ENCODE data around the gene ZNF277. TPM values are rescaled to one million over a fixed set of nuclear protein-coding genes. Genes with fewer than 3 reads are reported as not detected.
"Not testable (repeated sequence)": the region's sequence is repeated elsewhere in the genome, so short reads cannot be mapped to it uniquely, and the experiment has no call there.

The ZNF277 gene
- total and polyA plus RNA-seq, 8 donors, result 13.6 to 25.3 (median 19.6) TPM

DNA sequence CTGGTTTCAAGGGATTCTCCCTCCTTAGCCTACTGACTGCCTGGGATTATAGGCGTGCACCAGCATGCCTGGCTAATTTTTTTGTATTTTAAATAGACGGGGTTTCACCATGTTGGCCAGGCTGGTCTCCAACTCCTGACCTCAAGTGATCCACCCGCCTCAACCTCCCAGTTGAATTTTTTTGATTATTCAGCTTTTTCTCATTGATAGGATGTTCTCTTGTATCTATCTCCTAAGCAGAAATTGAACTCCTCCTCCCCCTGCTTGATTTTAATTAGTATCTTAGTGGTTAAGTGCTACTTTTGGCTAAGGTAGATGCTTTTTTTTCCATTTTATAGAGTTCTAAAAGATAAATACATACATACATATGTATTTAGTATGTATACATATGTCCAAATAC, 101.0 kb downstream of the ZNF277 start:
- WGBS, 2 donors, result 97 to 99% methylated on average over 3 of the region's 3 CpGs
- intact Hi-C loops (cut with DNase I), result no loop called here

DNA sequence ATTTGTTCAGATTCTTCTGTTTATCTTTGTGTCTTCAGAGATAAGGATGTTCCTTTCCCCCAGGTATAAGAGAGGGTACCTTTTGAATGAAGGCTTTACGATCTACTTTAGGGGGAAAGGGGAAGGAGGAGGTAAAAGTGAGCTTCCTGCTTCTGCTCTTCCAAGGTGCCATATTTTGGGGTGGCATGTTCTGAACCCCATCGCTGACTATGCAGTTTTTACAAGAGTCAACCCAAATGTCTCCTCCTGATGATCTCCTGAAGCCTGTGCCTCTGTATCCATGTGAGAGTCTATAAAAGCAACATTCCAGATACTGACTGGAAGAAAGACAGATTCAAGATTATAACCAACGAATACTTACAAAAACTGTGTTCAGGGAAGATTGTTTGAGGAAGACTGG, 102.5 kb downstream of the ZNF277 start:
- H3K4me1 ChIP-seq, result no peaks in the 10 kb centered on the region
- DNase-seq (no peak), FAIRE-seq (no peak), ATAC-seq (no peak)
- no peaks in the 10 kb centered on the region for H3K9me3 ChIP-seq
- H3K4me3 ChIP-seq, result no peak overlapping the region
- intact Hi-C loops (cut with DNase I), result no loop called here
- 97 to 99% methylated on average over 3 of the region's 3 CpGs for WGBS, 2 donors
- no peaks in the 10 kb centered on the region for H3K36me3 ChIP-seq
- TF ChIP-seq, protein P1, sequence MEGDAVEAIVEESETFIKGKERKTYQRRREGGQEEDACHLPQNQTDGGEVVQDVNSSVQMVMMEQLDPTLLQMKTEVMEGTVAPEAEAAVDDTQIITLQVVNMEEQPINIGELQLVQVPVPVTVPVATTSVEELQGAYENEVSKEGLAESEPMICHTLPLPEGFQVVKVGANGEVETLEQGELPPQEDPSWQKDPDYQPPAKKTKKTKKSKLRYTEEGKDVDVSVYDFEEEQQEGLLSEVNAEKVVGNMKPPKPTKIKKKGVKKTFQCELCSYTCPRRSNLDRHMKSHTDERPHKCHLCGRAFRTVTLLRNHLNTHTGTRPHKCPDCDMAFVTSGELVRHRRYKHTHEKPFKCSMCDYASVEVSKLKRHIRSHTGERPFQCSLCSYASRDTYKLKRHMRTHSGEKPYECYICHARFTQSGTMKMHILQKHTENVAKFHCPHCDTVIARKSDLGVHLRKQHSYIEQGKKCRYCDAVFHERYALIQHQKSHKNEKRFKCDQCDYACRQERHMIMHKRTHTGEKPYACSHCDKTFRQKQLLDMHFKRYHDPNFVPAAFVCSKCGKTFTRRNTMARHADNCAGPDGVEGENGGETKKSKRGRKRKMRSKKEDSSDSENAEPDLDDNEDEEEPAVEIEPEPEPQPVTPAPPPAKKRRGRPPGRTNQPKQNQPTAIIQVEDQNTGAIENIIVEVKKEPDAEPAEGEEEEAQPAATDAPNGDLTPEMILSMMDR (IDR thresholded peaks at IDR 0.05), result no peak
- no peaks in the 10 kb centered on the region for H3K27me3 ChIP-seq
- no peak overlapping the region for H3K27ac ChIP-seq

More for the DNA sequence above, 101.0 kb downstream of the ZNF277 start:
- Histone ChIP-seq H3K36me3 (no peaks in the 10 kb centered on the region), H3K27me3 (no peaks in the 10 kb centered on the region), H3K4me1 (no peaks in the 10 kb centered on the region), H3K9me3 (no peaks in the 10 kb centered on the region), H3K27ac (no peak overlapping the region), H3K4me3 (no peak overlapping the region)
- TF ChIP-seq, protein P1 (IDR thresholded peaks at IDR 0.05), result no peak
- no peak for ATAC-seq
- FAIRE-seq, result no peak
- DNase-seq, result no peak

DNA sequence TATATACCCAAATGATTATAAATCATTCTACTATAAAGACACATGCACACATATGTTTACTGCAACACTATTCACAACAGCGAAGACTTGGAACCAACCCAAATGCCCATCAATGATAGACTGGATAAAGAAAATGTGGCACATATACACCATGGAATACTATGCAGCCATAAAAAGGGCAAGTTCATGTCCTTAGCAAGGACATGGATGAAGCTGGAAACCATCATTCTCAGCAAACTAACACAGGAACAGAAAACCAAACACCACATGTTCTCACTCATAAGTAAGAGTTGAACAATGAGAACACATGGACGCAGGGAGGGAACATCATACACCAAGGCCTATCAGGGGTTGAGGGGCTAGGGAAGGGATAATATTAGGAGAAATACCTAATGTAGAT, 110.3 kb downstream of the ZNF277 start:
- WGBS, 2 donors, result 95 to 96% methylated on average over 2 of the region's 2 CpGs
- H3K36me3 ChIP-seq; H3K4me1 ChIP-seq; H3K27me3 ChIP-seq; intact Hi-C loops (cut with DNase I); H3K4me3 ChIP-seq; DNase-seq; H3K27ac ChIP-seq; ATAC-seq; FAIRE-seq; H3K9me3 ChIP-seq: not testable (repeated sequence)

DNA sequence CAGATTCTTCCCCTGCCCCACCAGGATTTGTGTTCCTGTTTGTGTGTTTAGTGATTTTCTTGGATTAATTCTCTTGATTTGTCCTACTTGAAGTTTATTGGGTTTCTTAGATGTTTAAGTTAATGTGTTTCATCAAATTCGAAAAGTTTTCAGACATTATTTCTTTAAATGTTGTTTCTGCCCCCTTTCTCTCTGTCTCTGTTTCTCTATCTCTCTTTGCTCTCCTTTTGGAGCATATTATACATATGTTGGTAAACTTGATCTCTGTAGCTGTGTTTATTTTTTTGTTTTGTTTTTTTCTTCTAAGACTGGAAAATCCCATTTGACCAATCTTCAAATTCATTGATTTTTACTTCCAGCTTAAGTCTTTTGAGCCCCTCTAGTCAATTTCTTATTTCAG, 115.6 kb downstream of the ZNF277 start:
- FAIRE-seq, result no peak
- TF ChIP-seq, protein P1 (IDR thresholded peaks at IDR 0.05), result no peak
- peaks cover 0 to 6% (median 0%) of the 10 kb centered on the region in 3 donors for H3K36me3 ChIP-seq

DNA sequence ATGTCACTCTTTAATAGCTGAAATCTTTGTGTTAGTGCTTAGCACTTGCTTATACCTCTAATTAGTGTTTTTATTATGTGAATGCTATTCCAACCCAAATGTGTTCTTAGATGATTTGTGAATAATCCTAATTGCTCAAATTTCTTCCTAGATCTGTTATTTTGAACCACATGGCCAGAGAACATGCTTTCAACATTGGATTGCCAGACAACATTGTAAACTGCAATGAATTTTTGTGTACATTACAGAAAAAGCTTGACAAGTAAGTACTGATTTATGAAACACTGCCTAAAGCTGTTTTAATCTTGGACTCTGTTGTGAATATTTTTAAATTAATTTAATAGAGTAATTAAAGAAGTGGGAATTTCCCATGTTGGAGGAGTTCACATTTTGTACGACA, 121.1 kb downstream of the ZNF277 start:
- H3K27ac ChIP-seq, result no peak overlapping the region
- H3K36me3 ChIP-seq, result no peaks in the 10 kb centered on the region
- TF ChIP-seq, protein P1 (IDR thresholded peaks at IDR 0.05), result no peak
- H3K27me3 ChIP-seq, result no peaks in the 10 kb centered on the region
- no peaks in the 10 kb centered on the region for H3K9me3 ChIP-seq
- 96 to 98% methylated on average over 1 of the region's 1 CpG for WGBS, 2 donors
- ATAC-seq, result no peak
- no peak for FAIRE-seq
- no peaks in the 10 kb centered on the region for H3K4me1 ChIP-seq
- no peak overlapping the region for H3K4me3 ChIP-seq
- DNase-seq, result no peak
- intact Hi-C loops (cut with DNase I), result no loop called here

More for the DNA sequence above, 115.6 kb downstream of the ZNF277 start:
- Histone ChIP-seq H3K9me3 (no peaks in the 10 kb centered on the region), H3K4me1 (no peaks in the 10 kb centered on the region), H3K4me3 (no peak overlapping the region), H3K27me3 (no peaks in the 10 kb centered on the region), H3K27ac (no peak overlapping the region)
- intact Hi-C loops (cut with DNase I), result no loop called here
- DNase-seq, result no peak
- no peak for ATAC-seq
- 89 to 96% methylated on average over 1 of the region's 1 CpG for WGBS, 2 donors
